HepG2 (cell line): ENCODE data around the gene MUC13. TPM values are rescaled to one million over a fixed set of nuclear protein-coding genes. Genes with fewer than 3 reads are reported as not detected.

Source experiments
- GATA4 ChIP-seq: sonication (generic); IDR thresholded peaks from 2 replicates; pipeline ENCODE4 v1.6.1; 2016; ENCODE audit warnings: antibody characterized with exemption, low read depth, borderline replicate concordance
- HNRNPK ChIP-seq: fragments of 200-400 bp; formaldehyde crosslinking; IDR thresholded peaks from 2 replicates; pipeline ENCODE4 v1.6.1; 2018; ENCODE audit warnings: low read length, low read depth, moderate library complexity, mild to moderate bottlenecking; ENCODE audit not compliant: poor library complexity, severe bottlenecking
- IRF2 ChIP-seq: IDR thresholded peaks from 2 replicates; pipeline ENCODE4 v1.6.1; 2018; ENCODE audit warnings: missing genetic modification reagents, missing compliant biosample characterization
- JUN ChIP-seq: sonication (generic); formaldehyde crosslinking; IDR thresholded peaks from 2 replicates; pipeline ENCODE4 v1.4.0; 2020; ENCODE audit warnings: mild to moderate bottlenecking, missing genetic modification reagents
- JUNB ChIP-seq: sonication (generic); formaldehyde crosslinking; IDR thresholded peaks from 2 replicates; pipeline ENCODE4 v1.8.0; 2022; ENCODE audit warnings: missing genetic modification reagents, mild to moderate bottlenecking, borderline replicate concordance
- KLF12 ChIP-seq: sonication (generic); formaldehyde crosslinking; IDR thresholded peaks from 2 replicates; pipeline ENCODE4 v1.4.0; 2020; ENCODE audit warnings: missing genetic modification reagents, borderline replicate concordance
- MEF2D ChIP-seq: sonication (generic); formaldehyde crosslinking; IDR thresholded peaks from 2 replicates; pipeline ENCODE4 v1.5.1; 2020; ENCODE audit warnings: mild to moderate bottlenecking, missing genetic modification reagents
- NCOA5 ChIP-seq: sonication (generic); formaldehyde crosslinking; IDR thresholded peaks from 2 replicates; pipeline ENCODE4 v1.4.0; 2020; ENCODE audit warnings: missing genetic modification reagents
- ONECUT2 ChIP-seq: sonication (generic); formaldehyde crosslinking; IDR thresholded peaks from 2 replicates; pipeline ENCODE4 v1.4.0; 2020; ENCODE audit warnings: missing genetic modification reagents
- SMAD3 ChIP-seq: sonication (generic); formaldehyde crosslinking; IDR thresholded peaks from 2 replicates; pipeline ENCODE4 v1.4.0; 2020; ENCODE audit warnings: missing genetic modification reagents
- SMYD3 ChIP-seq: sonication (generic); formaldehyde crosslinking; IDR thresholded peaks from 2 replicates; pipeline ENCODE4 v1.8.1; 2023; ENCODE audit warnings: mild to moderate bottlenecking, missing genetic modification reagents
- SOX13 ChIP-seq, 3 experiments: fragments of 450-650 bp in 1 of 3; sonication (generic) in 1 of 3; formaldehyde crosslinking in 1 of 3; IDR thresholded peaks in 2 of 3; conservative IDR thresholded peaks in 1 of 3; 2 replicates each; pipeline versions ENCODE4 v1.5.0 to v1.6.1; 2016 to 2020; ENCODE audit warnings: antibody characterized with exemption in 1 of 3, mild to moderate bottlenecking in 1 of 3, missing compliant biosample characterization in 1 of 3, missing genetic modification reagents in 1 of 3, moderate library complexity in 1 of 3
- SUZ12 ChIP-seq: fragments of 150-350 bp; IDR thresholded peaks from 2 replicates; pipeline ENCODE4 v1.6.1; 2014; ENCODE audit warnings: low read depth, low read length
- TP53 ChIP-seq: sonication (generic); formaldehyde crosslinking; conservative IDR thresholded peaks from 2 replicates; pipeline ENCODE4 v1.4.0; 2020; ENCODE audit warnings: missing genetic modification reagents
- ZNF24 ChIP-seq: fragments of 450-650 bp; IDR thresholded peaks from 2 replicates; pipeline ENCODE4 v1.6.1; 2017; ENCODE audit warnings: antibody characterized with exemption, mild to moderate bottlenecking
- ZNF337 ChIP-seq: sonication (generic); formaldehyde crosslinking; IDR thresholded peaks from 2 replicates; pipeline ENCODE4 v1.5.1; 2020; ENCODE audit warnings: missing genetic modification reagents, low read depth, mild to moderate bottlenecking, borderline replicate concordance
- ZNF781 ChIP-seq: sonication (generic); formaldehyde crosslinking; IDR thresholded peaks from 2 replicates; pipeline ENCODE4 v1.5.1; 2020; ENCODE audit warnings: borderline replicate concordance, mild to moderate bottlenecking, missing genetic modification reagents; ENCODE audit errors: not compliant biosample characterization
- polyA plus RNA-seq, 8 experiments: library from polyadenylated mRNA; depleted of rRNA in 3 of 8; stranded (reverse) in 7 of 8; unstranded in 1 of 8; fragments of >200 nt; fragmentation: Illumina TruSeq in 4 of 8; extraction: Trizol in 4 of 8; gene quantifications; 2 replicates each; pipeline versions ENCODE4 v1.2.1 to v1.2.3, GENCODE V29; 2011 to 2016; ENCODE audit warnings: low read depth in 4 of 8, missing spikeins in 1 of 8, mixed read lengths in 1 of 8; ENCODE audit not compliant: insufficient read depth in 1 of 8
- total RNA-seq, 5 experiments: library from RNA; depleted of rRNA; stranded (reverse); fragments of >200 nt; fragmentation: Illumina TruSeq; extraction: Trizol; gene quantifications; 2 replicates each; pipeline ENCODE4 v1.2.3, GENCODE V29; 2016; ENCODE audit warnings: low read depth in 1 of 5
- TF ChIP-seq, protein P1 (sequence below): sonication (generic); formaldehyde crosslinking; IDR thresholded peaks from 2 replicates; pipeline ENCODE4 v1.8.0; 2022; ENCODE audit warnings: mild to moderate bottlenecking, missing genetic modification reagents, moderate library complexity
- TF ChIP-seq, protein P2 (sequence below): sonication (generic); formaldehyde crosslinking; IDR thresholded peaks from 2 replicates; pipeline ENCODE4 v1.9.0; 2021; ENCODE audit warnings: missing genetic modification reagents, mild to moderate bottlenecking, borderline replicate concordance
- TF ChIP-seq, protein P3 (sequence below): sonication (generic); formaldehyde crosslinking; IDR thresholded peaks from 2 replicates; pipeline ENCODE4 v1.4.0; 2020; ENCODE audit warnings: missing genetic modification reagents, borderline replicate concordance
- TF ChIP-seq, protein P4 (sequence below): IDR thresholded peaks from 2 replicates; pipeline ENCODE4 v1.6.1; 2016
- TF ChIP-seq, protein P5 (sequence below): sonication (generic); formaldehyde crosslinking; IDR thresholded peaks from 2 replicates; pipeline ENCODE4 v1.8.0; 2022; ENCODE audit warnings: missing genetic modification reagents, mild to moderate bottlenecking, borderline replicate concordance

MUC13 gene
- total and polyA plus RNA-seq, 2 of the 13 experiments (the other 11 are each of a cell fraction or from before 2014, with no cell fraction given), result 0.04 to 1.2 TPM

DNA sequence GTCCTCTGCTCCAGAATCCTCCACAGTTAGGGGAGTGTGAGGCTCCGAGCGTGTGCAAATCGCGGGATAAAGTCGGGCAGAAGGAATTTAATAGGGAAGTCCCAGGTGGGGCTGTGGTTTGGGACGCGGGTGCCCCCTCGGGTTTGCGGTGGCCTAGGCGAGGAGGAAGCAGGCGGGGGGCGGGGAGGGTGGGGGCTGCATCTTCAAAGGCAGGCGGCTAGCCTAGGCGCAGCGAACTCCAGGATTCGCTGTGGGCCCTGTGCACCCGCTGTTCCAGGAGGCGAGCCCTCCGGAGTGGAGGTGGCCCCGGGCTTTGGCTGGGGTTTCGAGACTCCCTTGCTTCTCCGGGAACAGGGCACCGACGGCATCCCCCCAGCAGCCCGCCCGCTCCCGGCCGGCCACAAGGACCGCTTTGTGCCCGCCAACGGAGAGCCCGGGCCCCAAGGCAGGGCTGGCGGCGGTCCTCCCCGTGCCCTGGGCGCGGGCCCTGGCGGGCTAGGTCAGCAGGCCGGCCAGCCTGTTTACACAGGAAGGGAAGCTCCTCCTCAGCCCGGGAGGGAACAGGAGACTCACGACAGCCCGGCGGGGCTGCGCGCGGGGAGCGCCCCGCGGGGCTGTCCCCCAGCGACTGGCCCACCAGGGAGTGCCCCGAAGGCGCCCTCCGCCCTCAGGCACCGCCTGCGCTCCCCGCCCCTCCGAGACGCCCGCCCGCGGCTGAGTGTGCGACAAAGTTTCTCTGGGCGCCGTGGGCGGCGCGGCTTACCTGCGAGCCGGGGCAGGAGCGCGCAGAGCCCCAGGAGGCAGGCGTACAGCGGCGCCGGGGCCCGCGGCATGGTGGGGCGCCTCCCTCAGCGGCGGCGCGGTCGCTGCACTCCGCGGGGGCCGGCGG, 48.1 kb downstream of the MUC13 start (continued):
- TF ChIP-seq IRF2 (CRISPR knock-in tag) (no peak; the same call in 1 of the 2 replicates), ZNF24 (no peak), ONECUT2 (CRISPR knock-in tag) (no peak), GATA4 (no peak), HNRNPK (no peak), MEF2D (CRISPR knock-in tag) (no peak), SMYD3 (CRISPR knock-in tag) (no peak), SOX13 (IDR thresholded peaks at IDR 0.05) (no peak), SOX13 (CRISPR knock-in tag; conservative IDR thresholded peaks at IDR 0.05 in 1 of 2, IDR thresholded peaks at IDR 0.05 in 1 of 2) (peak in 1 of 2 experiments; percentile 36; a peak in 1 of 4 replicates), TP53 (CRISPR knock-in tag) (no peak), JUNB (CRISPR knock-in tag) (no peak), SUZ12 (no peak), KLF12 (CRISPR knock-in tag) (no peak; the same call in 1 of the 2 replicates), JUN (CRISPR knock-in tag) (no peak), ZNF781 (CRISPR knock-in tag) (no peak), SMAD3 (CRISPR knock-in tag) (no peak), ZNF337 (no peak), NCOA5 (CRISPR knock-in tag) (no peak)
- TF ChIP-seq, protein P1, sequence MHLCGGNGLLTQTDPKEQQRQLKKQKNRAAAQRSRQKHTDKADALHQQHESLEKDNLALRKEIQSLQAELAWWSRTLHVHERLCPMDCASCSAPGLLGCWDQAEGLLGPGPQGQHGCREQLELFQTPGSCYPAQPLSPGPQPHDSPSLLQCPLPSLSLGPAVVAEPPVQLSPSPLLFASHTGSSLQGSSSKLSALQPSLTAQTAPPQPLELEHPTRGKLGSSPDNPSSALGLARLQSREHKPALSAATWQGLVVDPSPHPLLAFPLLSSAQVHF (CRISPR knock-in tag), result no peak
- TF ChIP-seq, protein P2, sequence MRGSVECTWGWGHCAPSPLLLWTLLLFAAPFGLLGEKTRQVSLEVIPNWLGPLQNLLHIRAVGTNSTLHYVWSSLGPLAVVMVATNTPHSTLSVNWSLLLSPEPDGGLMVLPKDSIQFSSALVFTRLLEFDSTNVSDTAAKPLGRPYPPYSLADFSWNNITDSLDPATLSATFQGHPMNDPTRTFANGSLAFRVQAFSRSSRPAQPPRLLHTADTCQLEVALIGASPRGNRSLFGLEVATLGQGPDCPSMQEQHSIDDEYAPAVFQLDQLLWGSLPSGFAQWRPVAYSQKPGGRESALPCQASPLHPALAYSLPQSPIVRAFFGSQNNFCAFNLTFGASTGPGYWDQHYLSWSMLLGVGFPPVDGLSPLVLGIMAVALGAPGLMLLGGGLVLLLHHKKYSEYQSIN (CRISPR knock-in tag), result no peak
- TF ChIP-seq, protein P3, sequence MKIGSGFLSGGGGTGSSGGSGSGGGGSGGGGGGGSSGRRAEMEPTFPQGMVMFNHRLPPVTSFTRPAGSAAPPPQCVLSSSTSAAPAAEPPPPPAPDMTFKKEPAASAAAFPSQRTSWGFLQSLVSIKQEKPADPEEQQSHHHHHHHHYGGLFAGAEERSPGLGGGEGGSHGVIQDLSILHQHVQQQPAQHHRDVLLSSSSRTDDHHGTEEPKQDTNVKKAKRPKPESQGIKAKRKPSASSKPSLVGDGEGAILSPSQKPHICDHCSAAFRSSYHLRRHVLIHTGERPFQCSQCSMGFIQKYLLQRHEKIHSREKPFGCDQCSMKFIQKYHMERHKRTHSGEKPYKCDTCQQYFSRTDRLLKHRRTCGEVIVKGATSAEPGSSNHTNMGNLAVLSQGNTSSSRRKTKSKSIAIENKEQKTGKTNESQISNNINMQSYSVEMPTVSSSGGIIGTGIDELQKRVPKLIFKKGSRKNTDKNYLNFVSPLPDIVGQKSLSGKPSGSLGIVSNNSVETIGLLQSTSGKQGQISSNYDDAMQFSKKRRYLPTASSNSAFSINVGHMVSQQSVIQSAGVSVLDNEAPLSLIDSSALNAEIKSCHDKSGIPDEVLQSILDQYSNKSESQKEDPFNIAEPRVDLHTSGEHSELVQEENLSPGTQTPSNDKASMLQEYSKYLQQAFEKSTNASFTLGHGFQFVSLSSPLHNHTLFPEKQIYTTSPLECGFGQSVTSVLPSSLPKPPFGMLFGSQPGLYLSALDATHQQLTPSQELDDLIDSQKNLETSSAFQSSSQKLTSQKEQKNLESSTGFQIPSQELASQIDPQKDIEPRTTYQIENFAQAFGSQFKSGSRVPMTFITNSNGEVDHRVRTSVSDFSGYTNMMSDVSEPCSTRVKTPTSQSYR (CRISPR knock-in tag), result no peak
- TF ChIP-seq, protein P4, sequence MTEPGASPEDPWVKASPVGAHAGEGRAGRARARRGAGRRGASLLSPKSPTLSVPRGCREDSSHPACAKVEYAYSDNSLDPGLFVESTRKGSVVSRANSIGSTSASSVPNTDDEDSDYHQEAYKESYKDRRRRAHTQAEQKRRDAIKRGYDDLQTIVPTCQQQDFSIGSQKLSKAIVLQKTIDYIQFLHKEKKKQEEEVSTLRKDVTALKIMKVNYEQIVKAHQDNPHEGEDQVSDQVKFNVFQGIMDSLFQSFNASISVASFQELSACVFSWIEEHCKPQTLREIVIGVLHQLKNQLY (CRISPR knock-in tag), result 0 out of 2 replicates have a peak, but pooled peaks have one; percentile 27
- TF ChIP-seq, protein P5, sequence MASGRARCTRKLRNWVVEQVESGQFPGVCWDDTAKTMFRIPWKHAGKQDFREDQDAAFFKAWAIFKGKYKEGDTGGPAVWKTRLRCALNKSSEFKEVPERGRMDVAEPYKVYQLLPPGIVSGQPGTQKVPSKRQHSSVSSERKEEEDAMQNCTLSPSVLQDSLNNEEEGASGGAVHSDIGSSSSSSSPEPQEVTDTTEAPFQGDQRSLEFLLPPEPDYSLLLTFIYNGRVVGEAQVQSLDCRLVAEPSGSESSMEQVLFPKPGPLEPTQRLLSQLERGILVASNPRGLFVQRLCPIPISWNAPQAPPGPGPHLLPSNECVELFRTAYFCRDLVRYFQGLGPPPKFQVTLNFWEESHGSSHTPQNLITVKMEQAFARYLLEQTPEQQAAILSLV (CRISPR knock-in tag), result 0 out of 2 replicates have a peak, but pooled peaks have one; percentile 12
